Measurements from ENCODE around the gene TMEM121.

DNA sequence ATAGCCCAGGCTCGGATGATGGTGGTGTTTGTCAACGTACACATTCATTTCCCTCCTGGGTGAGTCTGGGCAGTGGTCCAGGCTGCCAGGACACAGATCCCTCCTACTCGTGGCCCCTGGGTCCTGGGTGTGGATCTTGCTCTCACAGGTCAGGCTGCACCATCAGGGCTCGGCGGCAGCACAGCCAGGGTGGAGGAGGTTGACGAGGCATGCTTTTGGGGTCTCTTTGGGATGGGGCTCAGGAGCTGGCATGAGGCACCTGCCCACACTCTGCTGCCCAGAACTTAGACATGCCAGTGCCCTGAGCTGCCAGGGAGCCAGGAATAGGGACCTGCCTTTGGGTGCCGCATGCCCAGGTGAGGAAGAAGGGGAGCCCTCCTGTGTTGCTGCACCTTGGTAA, 9.7 kb downstream of the TMEM121 start:
- TF ChIP-seq, protein P1, sequence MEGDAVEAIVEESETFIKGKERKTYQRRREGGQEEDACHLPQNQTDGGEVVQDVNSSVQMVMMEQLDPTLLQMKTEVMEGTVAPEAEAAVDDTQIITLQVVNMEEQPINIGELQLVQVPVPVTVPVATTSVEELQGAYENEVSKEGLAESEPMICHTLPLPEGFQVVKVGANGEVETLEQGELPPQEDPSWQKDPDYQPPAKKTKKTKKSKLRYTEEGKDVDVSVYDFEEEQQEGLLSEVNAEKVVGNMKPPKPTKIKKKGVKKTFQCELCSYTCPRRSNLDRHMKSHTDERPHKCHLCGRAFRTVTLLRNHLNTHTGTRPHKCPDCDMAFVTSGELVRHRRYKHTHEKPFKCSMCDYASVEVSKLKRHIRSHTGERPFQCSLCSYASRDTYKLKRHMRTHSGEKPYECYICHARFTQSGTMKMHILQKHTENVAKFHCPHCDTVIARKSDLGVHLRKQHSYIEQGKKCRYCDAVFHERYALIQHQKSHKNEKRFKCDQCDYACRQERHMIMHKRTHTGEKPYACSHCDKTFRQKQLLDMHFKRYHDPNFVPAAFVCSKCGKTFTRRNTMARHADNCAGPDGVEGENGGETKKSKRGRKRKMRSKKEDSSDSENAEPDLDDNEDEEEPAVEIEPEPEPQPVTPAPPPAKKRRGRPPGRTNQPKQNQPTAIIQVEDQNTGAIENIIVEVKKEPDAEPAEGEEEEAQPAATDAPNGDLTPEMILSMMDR (conservative IDR thresholded peaks at IDR 0.05), result no peak
- TF ChIP-seq EZH2 (IDR thresholded peaks at IDR 0.05; ENCODE audit: low read depth), result no peak
